GM21423 (cell line): ENCODE measurements around the gene OTUD1.

Experiments used
- ATAC-seq: cut with Tn5 transposase; IDR thresholded peaks from one replicate; pipeline ENCODE4 v1.9.1; 2021; ENCODE audit warnings: mild to moderate bottlenecking, moderate library complexity; ENCODE audit not compliant: unreplicated experiment

OTUD1 gene

DNA sequence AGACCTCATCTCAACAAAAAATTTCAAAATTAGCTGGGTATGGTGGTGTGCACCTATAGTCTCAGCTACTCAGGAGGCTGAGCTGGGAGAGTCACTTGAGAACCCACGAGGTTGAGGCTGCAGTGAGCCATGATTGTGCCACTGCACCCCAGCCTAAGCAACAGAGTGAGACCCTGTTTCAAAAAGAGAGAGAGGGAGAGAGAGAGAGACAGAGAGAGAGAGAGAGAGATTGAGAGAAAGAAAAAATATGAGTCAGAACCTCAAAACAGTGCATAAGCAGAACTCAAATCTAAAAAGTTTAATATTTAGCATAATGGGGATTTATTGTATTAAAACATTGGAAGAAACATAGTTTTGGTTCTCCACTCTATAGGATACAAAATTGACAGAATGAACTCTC is 17.5 kb upstream of the OTUD1 start:
- no peak for ATAC-seq

DNA sequence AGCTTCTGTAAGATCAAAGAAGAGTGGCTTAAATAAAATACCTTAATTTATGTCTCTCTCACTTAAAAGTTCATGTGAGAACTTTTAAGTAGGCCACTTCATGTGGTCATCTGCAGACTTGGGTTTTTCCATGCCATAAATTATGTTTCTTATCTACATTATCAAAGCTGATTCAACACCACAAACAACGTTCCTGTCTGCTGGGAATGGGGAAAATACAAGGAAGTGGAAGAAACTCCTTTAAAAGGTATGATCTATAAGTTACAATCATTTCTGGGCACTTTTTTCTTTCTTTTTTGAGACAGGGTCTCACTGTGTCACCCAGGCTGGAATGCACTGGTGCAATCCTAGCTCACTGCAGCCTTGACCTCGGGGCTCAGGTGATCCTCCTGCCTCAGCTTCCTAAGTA is 16.9 kb upstream of the OTUD1 start:
- ATAC-seq, result no peak

DNA sequence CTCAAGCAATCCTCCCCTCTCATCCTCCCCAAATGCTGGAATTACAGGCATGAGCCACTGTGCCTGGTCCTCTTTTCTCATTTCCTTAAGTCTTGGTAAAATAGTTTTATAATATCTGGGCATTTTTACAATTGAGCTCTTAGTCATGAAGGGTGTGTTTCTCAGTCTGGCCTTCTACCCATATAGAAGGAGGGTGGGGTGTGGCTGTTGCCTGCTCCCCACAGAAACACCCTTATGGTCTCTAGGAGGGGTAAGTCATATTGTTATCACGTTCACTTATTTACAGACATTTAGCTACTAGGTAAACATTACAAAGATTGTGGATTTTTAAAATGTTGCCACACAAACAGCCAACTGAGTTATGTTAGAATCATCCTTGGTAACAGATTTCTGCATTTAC is 6.7 kb upstream of the OTUD1 start:
- ATAC-seq, result no peak

DNA sequence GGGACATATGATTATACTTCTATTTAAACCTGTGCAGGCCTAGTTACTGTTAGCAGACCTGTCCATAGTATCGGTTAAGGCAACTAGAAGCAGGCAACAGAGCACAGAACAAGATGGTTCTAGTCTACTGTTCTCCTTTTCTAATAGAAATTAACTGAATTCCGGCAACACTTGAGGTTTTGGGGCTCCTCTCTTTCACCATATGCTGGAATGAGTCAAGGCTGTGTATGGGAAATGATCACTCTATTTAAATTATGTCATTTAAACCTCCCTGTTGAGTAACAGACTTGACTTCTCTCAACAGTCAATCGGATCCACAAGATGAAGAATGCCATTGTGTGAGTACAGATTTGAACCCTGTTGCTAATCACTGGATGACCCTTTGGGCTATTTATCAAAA is 6.2 kb upstream of the OTUD1 start:
- ATAC-seq, result no peak

DNA sequence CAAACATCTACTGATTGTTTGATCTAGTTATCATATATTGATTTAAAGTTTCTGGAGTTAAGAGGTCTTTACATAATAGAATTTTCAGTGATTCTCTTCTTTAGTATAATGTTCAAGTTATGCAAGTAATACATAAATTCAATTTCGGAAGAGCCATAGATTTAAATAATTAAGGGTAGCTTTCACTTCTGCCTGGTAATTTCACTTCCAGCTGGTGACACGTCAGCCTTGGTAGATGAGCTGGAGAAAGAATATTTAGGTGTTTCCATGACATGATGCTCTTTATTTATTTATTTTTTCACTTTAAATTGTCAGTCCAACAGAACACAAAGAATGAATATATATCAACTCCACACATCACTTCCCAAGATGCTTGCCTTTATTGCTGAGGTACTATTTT is 5.2 kb upstream of the OTUD1 start:
- no peak for ATAC-seq

DNA sequence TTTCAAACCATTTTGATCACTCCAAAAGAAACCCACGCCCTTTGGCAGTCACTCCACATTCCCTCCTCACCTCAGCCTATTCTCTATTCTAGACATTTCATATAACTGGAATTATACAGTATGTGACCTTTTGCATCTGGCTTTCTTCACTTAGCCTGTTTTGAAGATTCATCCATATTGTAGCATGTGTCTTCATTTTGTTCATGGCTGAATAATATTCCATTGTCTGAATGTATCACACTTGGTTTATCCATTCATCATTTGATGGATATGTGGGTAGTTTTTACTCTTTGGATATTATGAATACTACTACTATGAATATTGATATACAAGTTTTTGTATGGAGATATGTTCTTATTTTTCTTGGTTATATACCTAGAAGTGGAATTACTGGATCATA is 3.5 kb upstream of the OTUD1 start:
- ATAC-seq, result no peak

DNA sequence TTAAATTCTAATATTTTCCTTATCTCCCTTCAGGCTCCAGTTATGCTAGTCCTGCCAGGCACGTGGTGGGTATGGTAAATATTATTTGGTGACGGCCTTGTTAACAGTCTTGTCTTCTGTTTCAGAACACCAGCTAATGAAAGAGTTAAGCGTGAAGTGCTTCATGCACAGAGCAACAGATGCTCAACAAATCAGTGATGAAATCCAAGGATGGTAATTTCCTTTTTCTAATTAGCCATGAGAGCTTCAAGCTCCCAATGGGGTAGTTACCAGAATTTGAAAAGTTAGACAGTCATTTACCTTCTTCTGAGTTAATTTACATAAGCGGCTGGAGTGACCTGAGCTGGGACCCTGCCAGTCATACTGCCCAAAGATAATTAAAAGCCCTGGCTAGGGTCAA is 1.9 kb upstream of the OTUD1 start:
- no peak for ATAC-seq

DNA sequence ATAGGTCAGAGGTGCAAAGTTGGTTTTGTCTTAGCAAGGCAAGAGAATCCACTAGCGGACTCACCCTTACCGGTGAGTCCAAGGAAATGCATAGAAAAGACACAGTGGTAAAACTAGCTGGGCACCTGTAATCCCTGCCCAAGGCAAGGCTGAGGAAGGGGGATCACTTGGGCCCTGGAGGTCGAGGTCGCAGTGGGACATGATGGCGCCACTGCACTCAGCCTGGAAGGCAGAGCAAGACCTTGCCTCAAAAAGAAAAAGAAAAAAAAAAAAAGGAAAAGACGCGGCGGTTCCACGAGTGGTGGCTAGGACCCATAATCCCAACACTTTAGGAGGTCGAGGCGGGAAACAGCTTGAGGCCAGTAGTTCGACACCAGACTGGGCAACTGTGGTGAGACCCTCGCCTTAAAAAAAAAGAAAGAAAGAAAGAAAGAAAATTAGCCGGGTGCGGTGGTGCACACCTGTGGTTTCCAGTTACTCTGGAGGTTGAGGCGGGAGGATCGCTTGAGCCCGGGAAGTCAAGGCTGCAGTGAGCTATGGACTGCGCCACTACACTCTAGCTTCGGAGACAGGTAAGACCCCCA is 820 bp upstream of the OTUD1 start:
- ATAC-seq, result no peak

DNA sequence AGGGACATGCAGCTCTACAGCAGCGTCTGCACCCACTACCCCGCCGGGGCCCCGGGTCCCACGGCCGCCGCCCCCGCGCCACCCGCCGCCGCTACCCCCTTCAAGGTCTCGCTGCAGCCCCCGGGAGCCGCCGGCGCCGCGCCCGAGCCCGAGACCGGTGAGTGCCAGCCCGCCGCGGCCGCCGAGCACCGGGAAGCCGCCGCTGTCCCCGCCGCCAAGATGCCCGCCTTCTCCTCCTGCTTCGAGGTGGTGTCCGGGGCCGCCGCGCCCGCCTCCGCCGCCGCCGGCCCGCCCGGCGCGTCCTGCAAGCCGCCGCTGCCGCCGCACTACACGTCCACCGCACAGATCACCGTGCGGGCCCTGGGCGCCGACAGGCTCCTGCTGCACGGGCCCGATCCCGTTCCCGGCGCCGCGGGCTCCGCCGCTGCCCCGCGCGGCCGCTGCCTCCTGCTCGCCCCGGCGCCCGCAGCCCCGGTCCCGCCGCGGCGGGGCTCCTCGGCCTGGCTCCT is 631 bp downstream of the OTUD1 start:
- peak; percentile 6 for ATAC-seq

DNA sequence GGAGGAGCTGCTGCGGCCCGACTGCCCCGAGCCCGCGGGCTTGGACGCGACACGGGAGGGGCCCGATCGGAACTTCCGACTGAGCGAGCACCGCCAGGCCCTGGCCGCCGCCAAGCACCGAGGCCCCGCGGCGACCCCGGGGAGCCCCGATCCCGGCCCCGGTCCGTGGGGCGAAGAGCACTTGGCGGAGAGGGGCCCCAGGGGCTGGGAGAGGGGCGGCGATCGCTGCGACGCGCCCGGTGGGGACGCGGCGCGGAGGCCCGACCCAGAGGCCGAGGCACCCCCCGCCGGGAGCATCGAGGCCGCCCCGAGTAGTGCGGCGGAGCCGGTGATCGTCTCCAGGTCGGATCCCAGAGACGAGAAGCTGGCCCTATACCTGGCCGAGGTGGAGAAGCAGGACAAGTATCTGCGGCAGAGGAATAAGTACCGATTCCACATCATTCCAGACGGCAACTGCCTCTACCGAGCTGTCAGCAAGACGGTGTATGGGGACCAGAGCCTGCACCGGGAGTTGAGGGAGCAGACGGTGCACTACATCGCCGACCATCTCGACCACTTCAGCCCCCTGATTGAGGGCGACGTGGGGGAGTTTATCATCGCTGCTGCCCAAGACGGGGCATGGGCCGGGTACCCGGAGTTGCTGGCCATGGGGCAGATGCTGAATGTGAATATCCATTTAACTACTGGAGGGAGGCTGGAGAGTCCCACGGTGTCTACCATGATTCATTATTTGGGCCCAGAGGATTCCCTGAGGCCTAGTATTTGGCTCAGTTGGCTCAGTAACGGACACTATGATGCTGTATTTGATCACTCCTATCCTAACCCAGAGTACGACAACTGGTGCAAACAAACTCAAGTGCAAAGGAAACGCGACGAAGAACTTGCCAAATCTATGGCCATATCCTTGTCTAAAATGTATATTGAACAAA is 1.4 kb downstream of the OTUD1 start:
- peak; percentile 20 for ATAC-seq

DNA sequence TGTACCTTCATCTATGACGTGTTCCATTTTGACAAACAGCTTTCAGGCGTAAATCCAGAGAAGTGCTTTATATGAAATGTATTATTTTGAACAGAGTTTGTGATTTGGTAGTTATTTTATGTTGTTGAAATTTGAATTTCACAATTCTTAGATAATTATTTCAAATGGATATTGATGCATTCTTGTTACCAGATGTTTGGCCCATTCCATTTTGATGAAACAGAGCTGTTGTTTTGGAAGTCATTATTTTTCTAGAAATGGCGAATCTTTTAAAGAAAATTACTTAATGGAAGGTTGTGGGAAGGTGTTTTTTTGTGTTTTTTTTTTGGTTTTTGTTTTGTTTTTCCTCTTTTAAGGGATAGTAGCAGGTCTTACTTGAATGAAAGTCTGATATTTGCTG is 2.4 kb downstream of the OTUD1 start:
- no peak for ATAC-seq

DNA sequence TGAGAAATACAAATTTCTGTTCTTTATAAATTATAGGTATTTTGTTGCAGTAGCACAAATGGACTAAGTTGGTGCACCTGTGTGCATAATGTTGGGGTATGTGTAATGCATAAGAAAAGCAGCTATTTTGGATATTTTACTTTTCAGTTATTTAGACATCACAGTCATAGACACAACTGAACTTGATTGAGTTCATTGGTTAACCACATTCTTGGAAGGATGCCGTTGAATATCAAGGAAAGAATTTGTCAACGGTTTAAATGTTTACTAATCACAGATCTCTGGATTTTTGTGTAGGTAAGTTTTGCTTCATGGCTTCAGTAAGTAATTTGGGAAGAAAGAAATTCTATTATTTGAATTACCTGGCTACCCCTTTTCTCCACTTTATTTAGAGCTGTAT is 4.1 kb downstream of the OTUD1 start:
- ATAC-seq, result no peak

DNA sequence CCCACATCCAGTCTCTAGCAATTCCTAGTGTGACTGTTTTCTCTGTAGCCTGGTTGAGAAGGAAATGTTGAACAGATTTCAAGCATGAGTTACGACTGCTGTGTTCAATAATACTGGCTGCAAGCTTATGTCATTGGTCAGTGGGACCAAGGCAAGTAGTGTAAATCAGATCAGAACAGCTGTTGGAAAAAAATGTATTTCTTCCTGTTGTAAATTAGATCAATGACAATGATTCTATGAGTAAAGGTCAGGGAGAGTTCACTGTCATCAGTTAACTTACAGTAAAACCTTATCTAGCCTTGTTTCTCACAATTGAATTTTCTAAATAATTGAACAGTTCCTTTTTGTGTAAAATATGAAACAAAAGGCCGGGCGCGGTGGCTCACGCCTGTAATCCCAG is 6.7 kb downstream of the OTUD1 start:
- no peak for ATAC-seq

DNA sequence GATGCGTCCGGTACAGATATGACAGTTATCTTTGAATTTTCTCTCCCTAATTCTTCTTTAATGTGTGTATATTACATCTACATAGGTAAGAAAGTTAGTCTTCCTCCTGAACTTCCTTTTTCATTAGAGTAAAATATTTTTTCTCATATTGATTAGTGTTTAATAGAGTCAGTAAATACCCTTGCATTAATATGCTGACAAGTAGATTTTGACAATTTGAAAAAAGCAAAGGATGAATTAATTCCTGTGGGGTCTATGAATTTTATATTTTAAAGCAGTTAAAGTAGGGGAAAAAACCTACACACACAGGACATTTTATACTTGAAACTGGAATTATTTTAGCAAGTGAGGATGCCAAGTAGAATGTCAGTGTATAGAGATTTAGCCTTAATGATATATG is 9.4 kb downstream of the OTUD1 start:
- ATAC-seq, result no peak

DNA sequence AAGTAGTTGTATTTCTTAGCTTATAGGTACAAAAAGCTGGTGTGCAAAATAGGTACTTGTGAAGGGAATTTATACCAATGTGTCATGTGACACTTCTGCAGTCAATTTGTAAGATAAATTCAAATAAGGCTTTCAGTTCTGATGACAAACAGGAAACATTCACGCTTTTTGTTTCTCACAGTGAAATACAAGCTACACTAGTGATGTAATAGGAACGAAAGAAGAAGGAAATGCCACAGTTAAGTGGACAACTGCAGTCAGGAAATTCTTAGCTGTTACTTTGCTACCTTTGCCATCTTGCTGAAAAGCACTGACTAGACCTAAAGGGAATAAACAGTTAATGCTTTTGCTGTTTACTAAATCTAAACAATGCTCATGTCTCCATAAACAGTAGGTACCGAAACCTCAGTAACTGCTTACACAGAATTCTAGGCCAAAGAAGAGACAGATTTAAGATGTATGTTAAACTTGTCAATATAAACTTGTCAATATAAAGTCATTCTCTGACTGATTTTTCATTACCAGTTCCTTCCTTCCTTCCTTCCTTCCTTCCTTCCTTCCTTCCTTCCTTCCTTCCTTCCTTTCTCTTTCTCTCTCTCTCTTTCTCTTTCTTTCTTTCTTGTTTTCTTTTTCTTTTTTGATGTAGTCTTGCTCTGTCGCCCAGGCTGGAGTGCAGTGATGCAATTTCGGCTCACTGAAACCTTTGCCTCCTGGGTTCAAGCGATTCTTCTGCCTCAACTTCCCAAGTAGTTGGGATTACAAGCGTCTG is 10.1 kb downstream of the OTUD1 start:
- ATAC-seq, result peak; percentile 90

DNA sequence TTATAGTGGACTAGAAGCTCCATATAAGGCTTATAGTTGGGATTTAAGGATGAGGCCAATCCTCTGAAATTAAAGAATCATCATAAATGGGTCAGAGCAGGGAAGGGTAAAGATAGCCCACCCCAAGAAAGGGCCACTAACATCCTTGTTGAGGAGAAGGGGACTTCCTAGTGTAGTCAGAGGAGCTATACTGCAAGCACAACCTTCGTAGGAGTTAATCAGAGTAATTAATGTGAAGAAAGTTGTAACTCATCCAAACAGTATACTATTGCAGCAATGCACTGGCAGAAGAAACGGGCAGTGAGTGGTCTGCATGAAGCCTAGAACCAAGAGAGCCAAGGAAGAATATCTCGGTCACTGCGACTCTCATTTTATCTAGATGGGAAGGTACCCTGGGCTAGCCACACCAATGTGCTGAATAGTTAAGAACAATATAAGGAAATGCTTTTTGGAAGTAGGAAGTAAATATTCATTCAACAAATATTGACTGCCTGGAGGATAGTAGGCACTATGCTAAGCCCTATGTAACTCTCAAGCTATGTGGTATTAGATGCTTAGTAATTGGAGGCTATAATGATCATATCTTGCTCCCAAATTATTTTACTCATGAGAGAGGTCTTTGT is 13.3 kb downstream of the OTUD1 start:
- ATAC-seq, result no peak

DNA sequence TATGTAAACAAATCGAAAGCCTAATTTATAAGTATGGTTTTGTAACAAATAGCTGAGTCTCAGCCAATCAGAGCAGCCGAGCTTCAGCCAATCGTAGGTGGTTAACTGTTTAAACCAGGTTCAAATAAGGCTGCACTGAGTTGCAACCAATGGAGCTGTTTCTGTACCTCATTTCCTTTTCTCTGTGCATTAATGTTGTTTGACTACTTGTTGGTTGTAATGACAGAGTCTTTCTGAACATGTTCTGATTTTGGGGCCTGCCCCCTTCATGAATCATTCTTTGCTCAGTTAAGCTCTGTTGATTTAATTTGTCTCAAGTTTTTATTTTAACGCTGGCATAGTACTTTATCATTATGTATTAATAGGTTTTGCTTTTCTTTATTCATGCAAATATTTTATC is 14.6 kb downstream of the OTUD1 start:
- no peak for ATAC-seq

DNA sequence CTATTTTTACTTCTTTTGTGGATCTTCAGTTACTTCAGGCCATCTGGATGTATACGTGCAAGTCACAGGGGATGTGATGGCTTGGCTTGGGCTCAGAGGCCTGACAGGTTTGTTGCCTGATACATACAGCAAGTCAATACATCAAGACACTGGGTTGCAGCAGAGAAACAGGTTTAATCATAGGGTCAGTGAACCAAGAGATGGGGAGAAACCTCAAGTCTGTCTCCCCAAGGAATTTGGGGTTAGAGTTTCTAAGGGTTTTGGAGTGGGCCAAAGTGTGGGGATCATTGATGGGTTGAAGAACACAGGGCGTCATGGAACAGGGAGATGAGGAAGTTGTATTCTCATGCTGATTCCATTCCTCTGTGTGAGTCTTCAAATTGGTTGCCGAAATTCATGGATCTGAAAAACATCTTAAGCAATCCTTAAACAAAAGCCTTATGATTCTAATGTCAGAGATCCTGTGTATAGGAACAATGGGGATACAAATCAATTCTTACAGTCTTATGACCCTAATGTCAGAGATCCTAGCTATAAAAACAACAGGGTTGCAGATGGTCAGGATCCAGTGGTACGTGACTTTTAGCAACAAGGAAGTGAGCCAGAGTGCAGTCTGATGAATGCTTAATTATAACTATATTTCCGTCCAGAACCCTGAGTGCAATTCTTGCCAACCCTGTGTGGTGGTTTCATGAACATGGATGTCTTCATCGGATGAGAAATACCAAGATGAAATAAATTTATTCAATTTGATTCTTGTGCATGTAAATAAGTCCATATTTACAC is 18.9 kb downstream of the OTUD1 start:
- ATAC-seq, result no peak

DNA sequence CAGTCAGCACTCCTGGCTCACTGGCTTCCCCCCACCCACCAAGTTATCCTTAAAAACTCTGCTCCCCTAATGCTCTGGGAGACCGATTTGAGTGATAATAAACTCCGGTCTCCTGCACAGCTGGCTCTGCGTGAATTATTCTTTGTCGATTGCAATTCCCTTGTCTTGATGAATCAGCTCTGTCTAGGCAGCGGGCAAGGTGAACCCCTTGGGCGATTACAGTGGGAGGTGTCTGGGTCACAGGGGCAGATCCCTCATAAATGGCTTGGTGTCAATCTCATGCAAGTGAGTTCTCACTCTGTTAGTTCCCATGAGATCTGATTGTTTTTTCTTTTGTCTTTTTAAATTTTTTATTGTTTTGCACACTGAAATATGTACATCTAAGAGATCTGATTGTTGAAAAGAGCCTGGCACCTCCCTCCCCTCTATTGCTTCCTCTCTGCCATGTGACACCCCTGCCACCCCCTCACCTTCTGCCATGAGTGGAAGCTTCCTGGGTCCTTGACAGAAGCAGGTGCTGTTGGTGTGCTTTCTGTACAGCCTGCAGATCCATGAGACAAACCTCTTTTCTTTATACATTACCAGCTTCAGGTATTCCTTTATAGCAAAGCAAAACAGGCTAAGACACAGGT is 20.5 kb downstream of the OTUD1 start:
- no peak for ATAC-seq

DNA sequence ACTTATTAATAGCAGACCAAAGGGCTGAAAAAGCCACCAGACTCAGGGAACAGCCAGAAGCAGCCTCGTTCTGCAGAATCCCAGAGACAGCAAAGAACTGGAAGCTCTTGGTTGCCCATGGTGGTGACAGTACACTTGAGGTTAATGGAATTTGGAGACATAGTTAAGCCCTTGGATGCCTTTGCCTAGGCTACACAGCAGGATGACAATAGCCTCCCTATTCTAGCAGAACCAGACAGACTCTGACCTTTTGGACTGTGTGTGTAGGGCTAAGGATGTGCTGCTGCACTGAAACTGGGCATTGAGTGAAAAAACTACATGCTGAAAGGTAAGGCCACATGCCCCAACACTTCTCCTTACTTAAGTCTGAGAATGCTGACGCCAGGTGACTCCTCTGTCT is 22.7 kb downstream of the OTUD1 start:
- ATAC-seq, result no peak
